ENCODE data around the gene GKAP1. TPM values are rescaled to one million over a fixed set of nuclear protein-coding genes. Genes with fewer than 3 reads are reported as not detected.
A peak's percentile ranks its signal among the peaks of the same experiment; 100 is the strongest.
"Not testable (repeated sequence)": the region's sequence is repeated elsewhere in the genome, so short reads cannot be mapped to it uniquely, and the experiment has no call there.

The GKAP1 gene
- total RNA-seq, 1 experiment from 2014 or later = 13.4 TPM

DNA sequence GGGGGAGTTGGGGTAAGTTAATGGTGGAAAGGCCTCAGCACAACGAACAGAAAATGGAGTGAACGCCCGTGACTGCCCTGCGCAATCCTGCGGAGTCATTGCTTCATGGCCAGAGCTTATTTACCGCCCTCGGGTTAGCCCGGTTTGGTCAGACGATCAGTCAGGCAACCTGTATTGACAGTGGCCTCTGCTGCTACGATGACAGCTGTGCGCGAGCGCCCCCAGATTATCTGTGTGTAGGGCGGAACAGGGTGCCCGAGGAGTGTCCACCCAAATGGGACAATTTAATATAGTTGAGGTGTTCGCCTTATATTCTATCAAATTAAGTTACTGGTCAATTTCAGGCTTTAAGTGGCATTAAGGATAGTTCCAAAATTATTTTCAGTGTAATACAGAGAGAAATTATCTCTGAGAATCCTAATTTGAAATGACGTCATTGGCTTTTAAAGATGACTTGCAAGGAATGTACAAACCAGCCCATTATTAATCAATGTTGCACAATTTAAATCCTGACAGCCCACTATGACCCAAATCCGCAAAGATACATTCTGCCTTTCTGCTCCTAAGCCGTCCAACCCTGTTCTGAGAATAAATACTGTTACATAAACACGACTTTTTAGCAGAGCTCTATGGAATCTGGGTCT is 108.9 kb downstream of the GKAP1 start:
- peak overlapping the region; percentile 84 for H3K4me3 ChIP-seq
- DNase-seq = peak; percentile 62 to 66
- H3K36me3 ChIP-seq = peaks cover 9% of the 10 kb centered on the region; the same call in 1 of the 2 replicates
- H3K4me1 ChIP-seq = peaks cover 6% of the 10 kb centered on the region; the same call in 1 of the 2 replicates
- H3K9me3 ChIP-seq (replicated peaks) = no peaks in the 10 kb centered on the region
- peak overlapping the region; percentile 99 for H3K27ac ChIP-seq
- H3K27me3 ChIP-seq = no peaks in the 10 kb centered on the region

DNA sequence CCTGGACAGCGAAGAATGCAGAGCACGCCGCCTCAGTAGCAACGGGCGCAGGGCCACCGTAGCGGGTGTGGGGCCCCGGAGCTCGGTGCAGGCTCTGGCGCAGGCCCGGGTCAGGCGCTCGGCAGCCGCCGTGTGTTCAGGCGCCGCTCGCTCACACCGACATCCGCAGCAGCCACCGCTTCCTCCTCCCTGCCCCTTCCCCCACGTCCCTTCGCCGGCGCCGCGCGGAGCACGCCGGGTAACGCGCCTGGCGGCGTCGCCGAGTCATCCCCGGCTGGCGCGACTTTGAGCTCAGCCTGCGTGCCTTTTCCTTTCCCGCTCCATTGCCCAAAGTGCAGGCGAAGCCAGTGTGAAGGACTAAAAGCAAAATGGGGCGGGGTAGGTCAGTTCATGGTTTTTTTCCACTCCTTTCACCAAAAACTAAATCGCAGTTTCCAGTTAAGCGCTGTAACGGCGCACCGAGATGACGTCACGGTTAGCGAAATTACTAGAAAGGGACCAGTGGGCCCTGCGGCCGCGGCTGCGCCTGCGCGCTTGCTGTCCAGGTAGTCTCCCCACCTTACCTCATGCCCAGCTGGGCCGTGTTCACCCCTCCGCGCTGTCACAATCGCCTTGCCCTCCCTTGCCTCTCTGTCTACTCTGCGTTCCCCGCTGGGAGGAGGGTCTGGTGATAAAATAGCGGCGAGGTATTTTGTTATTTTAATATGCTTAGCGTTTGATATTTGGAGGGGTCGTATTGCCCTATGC is 109.6 kb downstream of the GKAP1 start, which contains the start of gene UBQLN1:
TSS of gene UBQLN1 (minus strand) at position 191 of the 747 bp plus-strand sequence. CDS start 279 bp downstream, outside the sequence.
- peak within 1 kb of the TSS; percentile 99 for H3K27ac ChIP-seq
- peaks cover 9% of the 10 kb centered on the region; the same call in 1 of the 2 replicates for H3K36me3 ChIP-seq
- H3K27me3 ChIP-seq = no peaks in the 10 kb centered on the region
- H3K4me3 ChIP-seq = peak within 1 kb of the TSS; percentile 84
- peaks cover 6% of the 10 kb centered on the region; the same call in 1 of the 2 replicates for H3K4me1 ChIP-seq
- DNase-seq = peak; percentile 93 to 95
- no peaks in the 10 kb centered on the region for H3K9me3 ChIP-seq (replicated peaks)

DNA sequence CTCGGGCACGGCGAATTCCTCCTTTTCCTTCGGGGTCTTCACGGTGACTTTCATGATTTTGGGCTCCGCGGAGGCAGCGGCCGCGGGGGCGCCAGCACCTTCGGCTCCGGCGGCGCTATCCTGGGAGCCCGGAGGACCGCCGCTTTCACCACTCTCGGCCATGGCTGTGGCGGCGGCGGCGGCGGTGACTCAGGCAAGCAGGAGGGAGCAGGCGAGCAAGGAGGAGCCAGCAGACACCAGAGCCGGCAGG is 110.1 kb downstream of the GKAP1 start:
- H3K4me1 ChIP-seq = peaks cover 6% of the 10 kb centered on the region; the same call in 1 of the 2 replicates
- peak overlapping the region; percentile 99 for H3K27ac ChIP-seq
- H3K27me3 ChIP-seq = no peaks in the 10 kb centered on the region
- H3K9me3 ChIP-seq (replicated peaks) = no peaks in the 10 kb centered on the region
- peak in 1 of 2 experiments; percentile 84 for DNase-seq
- H3K4me3 ChIP-seq = peak overlapping the region; percentile 84
- H3K36me3 ChIP-seq = peaks cover 9% of the 10 kb centered on the region; the same call in 1 of the 2 replicates

DNA sequence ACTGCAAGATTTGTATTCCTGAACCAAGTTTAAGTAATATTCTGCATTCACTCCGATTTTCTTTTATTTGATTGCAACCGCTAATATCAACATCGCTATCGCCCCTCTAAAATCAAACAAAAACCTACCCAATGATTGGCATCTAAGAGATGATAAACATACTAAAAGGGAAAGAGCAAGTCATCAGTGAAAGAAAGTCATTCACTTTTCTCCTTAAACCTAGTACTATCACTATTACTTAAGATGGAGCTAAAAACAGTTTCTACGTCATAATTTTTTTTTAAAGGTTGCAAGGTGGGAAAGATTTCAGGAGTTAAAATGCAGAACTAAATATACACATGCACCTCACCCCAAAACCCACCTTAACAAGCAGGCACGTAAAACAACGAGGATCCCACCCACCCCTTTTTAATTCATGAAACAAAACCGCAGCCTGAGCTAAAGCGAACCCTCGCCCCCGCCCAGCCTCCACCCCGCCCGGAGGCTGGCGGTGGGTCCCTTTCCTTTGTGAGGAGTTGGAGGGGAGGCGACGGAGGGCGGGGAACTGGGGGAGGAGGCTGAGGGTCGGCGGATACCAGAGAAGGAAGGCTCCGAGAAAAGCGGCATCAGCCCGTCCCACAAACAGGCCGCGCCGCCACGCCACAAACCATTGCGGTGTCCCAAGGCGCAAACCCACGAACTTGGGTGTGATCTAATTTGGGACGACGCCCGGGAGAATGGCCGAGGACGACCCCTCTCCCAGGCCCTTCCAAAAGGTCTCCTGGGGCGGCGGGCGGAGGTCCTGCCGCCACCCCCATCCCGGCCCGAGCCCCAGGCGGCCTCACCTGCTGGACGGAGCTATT is 110.7 kb downstream of the GKAP1 start:
- H3K4me3 ChIP-seq = peak overlapping the region; percentile 84
- peak overlapping the region; percentile 99 for H3K27ac ChIP-seq
- DNase-seq = peak; percentile 77 to 80
- no peaks in the 10 kb centered on the region for H3K9me3 ChIP-seq (replicated peaks)
- no peaks in the 10 kb centered on the region for H3K27me3 ChIP-seq
- peaks cover 9% of the 10 kb centered on the region; the same call in 1 of the 2 replicates for H3K36me3 ChIP-seq
- H3K4me1 ChIP-seq = peaks cover 6% of the 10 kb centered on the region; the same call in 1 of the 2 replicates

DNA sequence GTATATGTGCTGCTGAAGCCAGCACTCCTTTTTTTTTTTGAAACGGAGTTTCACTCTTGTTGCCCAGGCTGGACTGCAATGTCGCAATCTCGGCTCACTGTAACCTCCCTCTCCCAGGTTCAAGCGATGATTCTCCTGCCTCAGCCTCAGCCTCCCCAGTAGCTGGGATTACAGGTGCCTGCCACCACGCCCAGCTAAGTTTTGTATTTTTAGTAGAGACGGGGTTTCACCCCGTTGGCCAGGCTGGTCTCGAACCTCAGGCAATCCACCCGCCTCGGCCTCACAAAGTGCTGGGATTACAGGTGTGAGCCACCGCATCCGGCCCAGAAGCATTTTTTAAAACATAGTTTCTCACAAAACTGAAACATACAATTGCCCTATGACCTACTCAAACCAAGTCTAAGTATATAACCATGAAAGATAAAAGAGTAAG is 112.3 kb downstream of the GKAP1 start:
- not testable (repeated sequence) for H3K36me3 ChIP-seq; H3K4me3 ChIP-seq; DNase-seq; H3K27me3 ChIP-seq; H3K4me1 ChIP-seq; H3K9me3 ChIP-seq (replicated peaks); H3K27ac ChIP-seq

DNA sequence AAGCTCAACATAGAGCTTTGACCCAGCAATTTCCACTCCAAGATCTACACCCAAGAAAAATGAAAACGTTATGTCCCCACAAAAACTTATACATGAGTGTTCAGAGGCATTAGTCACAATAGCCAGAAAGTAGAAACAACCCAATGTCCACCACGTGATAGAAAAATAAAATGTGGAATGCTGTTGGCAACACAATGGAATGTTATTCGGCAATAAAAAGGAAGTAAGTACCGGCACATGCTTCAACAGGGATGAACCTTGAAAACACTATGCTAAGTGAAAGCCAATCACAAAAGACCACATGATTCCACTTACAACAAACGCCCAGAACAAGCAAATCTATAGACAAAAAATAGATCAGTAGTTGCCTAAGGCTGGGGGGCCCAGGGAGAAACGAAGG is 115.8 kb downstream of the GKAP1 start:
- no peaks in the 10 kb centered on the region for H3K4me1 ChIP-seq
- no peak overlapping the region for H3K27ac ChIP-seq
- no peaks in the 10 kb centered on the region for H3K9me3 ChIP-seq (replicated peaks)
- peaks cover 12% of the 10 kb centered on the region; the same call in 1 of the 2 replicates for H3K36me3 ChIP-seq
- no peak for DNase-seq
- no peaks in the 10 kb centered on the region for H3K27me3 ChIP-seq
- H3K4me3 ChIP-seq = no peak overlapping the region

DNA sequence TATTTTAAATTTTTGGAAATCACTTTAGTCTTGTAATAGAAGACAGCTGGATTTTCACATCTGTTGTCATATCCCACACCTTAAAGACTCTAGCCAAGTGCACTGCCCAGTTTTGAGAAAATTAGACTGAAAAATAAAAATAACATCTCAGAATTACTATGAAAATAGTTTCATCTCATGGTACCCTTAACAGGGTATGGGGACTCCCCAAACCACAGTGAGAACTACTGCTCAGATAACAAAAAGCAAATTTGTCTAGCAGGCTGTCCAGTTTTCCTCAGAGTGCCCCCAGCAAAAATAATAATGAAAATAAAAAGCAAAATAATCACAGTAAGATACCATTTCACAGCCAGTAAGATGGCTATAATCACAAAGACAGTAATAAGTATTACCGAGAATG is 116.3 kb downstream of the GKAP1 start:
- no peaks in the 10 kb centered on the region for H3K27me3 ChIP-seq
- H3K4me3 ChIP-seq = no peak overlapping the region
- H3K27ac ChIP-seq = no peak overlapping the region
- H3K36me3 ChIP-seq = peaks cover 12% of the 10 kb centered on the region; the same call in 1 of the 2 replicates
- H3K9me3 ChIP-seq (replicated peaks) = no peaks in the 10 kb centered on the region
- DNase-seq = no peak
- no peaks in the 10 kb centered on the region for H3K4me1 ChIP-seq

DNA sequence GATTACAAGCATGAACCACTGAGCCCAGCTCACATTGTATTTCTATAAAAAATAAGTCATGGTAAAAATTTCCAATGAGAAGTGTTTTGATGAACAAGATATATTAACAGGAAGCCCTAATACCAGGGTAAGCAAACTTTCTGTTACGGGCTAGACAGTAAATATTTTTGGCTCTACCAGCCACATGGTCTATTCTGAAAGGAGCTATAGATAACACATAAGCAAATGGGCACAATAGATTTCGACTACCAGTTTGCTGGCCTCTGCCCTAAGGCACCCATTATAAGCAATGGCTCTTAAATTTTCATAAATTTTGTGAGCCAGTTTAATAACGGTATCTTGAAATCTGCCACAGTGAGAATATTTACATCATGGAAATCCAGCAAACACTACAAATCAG is 118.0 kb downstream of the GKAP1 start:
- Histone ChIP-seq H3K27me3 (no peaks in the 10 kb centered on the region), H3K9me3 (replicated peaks) (no peaks in the 10 kb centered on the region), H3K36me3 (0 out of 2 replicates have a peak, but pooled peaks cover 5% of the 10 kb centered on the region), H3K27ac (no peak overlapping the region), H3K4me1 (no peaks in the 10 kb centered on the region), H3K4me3 (no peak overlapping the region)
- no peak for DNase-seq

DNA sequence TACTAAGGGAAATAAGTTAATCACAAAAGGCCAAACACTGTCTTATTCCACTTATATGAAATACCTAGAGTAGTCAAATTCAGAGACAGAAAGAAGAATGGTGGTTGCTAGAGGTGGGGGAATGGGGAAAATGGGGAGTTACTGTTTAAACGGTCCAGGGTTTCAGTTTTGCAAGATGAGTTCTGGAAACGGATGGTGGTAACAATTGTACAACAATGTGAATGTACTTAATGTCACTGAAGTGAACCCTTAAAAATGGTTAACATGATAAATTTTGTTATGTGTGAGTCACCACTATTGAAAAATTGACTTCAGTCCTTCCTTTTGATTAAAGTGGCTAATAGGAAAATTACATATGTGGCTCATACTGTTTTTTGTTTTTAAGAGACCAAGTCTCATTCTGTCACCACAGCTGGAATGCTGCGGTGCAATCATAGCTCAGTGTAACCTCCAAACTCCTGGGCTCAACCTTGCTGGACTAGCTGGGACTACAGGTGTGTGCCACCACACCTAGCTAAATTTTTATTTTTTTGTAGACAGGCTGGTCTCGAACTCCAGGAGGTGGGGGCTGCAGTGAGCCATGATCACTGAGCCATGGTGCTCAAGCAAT is 118.5 kb downstream of the GKAP1 start:
- H3K27me3 ChIP-seq = no peaks in the 10 kb centered on the region
- H3K9me3 ChIP-seq (replicated peaks) = no peaks in the 10 kb centered on the region
- no peaks in the 10 kb centered on the region for H3K4me1 ChIP-seq
- no peak overlapping the region for H3K4me3 ChIP-seq
- H3K36me3 ChIP-seq = 0 out of 2 replicates have a peak, but pooled peaks cover 7% of the 10 kb centered on the region
- no peak overlapping the region for H3K27ac ChIP-seq
- no peak for DNase-seq

DNA sequence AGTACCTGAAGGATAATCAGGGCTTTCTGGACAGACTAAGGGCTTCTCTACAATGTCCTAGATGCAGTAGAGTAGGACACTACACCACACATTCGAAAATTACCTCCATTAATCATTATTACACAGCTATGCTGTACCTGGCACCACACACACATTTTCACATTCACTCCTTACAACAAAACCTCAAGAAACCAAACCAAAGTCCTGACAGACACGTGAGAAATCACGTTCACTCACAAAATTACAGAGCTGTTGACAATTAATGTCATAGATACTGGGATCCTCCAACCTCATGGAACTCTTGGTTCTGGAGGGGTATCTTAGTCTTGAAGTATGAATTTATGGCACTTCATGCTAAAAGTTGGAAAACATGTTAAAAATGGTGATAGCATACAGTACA is 126.1 kb downstream of the GKAP1 start:
- no peak overlapping the region for H3K27ac ChIP-seq
- no peak overlapping the region for H3K4me3 ChIP-seq
- H3K36me3 ChIP-seq = 0 out of 2 replicates have a peak, but pooled peaks cover 2% of the 10 kb centered on the region
- H3K9me3 ChIP-seq (replicated peaks) = no peaks in the 10 kb centered on the region
- no peaks in the 10 kb centered on the region for H3K4me1 ChIP-seq
- no peaks in the 10 kb centered on the region for H3K27me3 ChIP-seq
- no peak for DNase-seq

Other genes with a start within 250 kb of the GKAP1 start
- gene IDNK, start 194.6 kb downstream of the GKAP1 start, total RNA-seq (2014; rRNA removed; shearing (Covaris generic)) = 1.8 and 2.4 TPM in 2 replicates
- gene UBQLN1, start 109.8 kb downstream of the GKAP1 start, total RNA-seq (2014; rRNA removed; shearing (Covaris generic)) = 171 and 179 TPM in 2 replicates
- 2.0 and 3.9 TPM in 2 replicates for gene KIF27, start 103.7 kb upstream of the GKAP1 start, total RNA-seq (2014; rRNA removed; shearing (Covaris generic))
- gene HNRNPK, start 162.4 kb upstream of the GKAP1 start, total RNA-seq (2014; rRNA removed; shearing (Covaris generic)) = 1,096 and 1,200 TPM in 2 replicates
- 10.9 and 11.1 TPM in 2 replicates for gene RMI1, start 163.0 kb upstream of the GKAP1 start, total RNA-seq (2014; rRNA removed; shearing (Covaris generic))